ENCODE data around the gene CACNA1F.

The CACNA1F gene

GRCh38 chrX:49230500-49231232 is 2.5 kb downstream of the CACNA1F start:
- H3K4me3 ChIP-seq (ENCODE audit: insufficient read length, low read depth), result peak overlapping the region; percentile 54
- H3K4me1 ChIP-seq (ENCODE audit: insufficient read depth, insufficient read length), result peaks cover 2% of the 10 kb centered on the region
- TF ChIP-seq ZNF274 (IDR thresholded peaks at IDR 0.05; ENCODE audit: low read depth, low read length), result no peak
- TF ChIP-seq SUZ12 (IDR thresholded peaks at IDR 0.05; ENCODE audit: extremely low read depth, insufficient read depth, insufficient read length), result no peak
- TF ChIP-seq YY1 (IDR thresholded peaks at IDR 0.05; ENCODE audit: insufficient read depth, insufficient read length), result no peak
- peak; percentile 40 for DNase-seq (ENCODE audit: low read depth, low spot score)
- H3K9ac ChIP-seq (ENCODE audit: insufficient read length, low read depth), result peak overlapping the region; percentile 81
- no peaks in the 10 kb centered on the region for H3K36me3 ChIP-seq (ENCODE audit: insufficient read depth, insufficient read length, low read length)
- H3K27me3 ChIP-seq (ENCODE audit: insufficient read depth, insufficient read length), result no peaks in the 10 kb centered on the region
- H3K9me3 ChIP-seq (ENCODE audit: insufficient read depth, low read length), result no peaks in the 10 kb centered on the region

- Histone ChIP-seq H3K9me3 (ENCODE audit: insufficient read depth, low read length) (no peaks in the 10 kb centered on the region), H3K9ac (ENCODE audit: insufficient read length, low read depth) (no peak overlapping the region), H3K36me3 (ENCODE audit: insufficient read depth, insufficient read length, low read length) (no peaks in the 10 kb centered on the region), H3K4me1 (ENCODE audit: insufficient read depth, insufficient read length) (peaks cover 2% of the 10 kb centered on the region), H3K27me3 (ENCODE audit: insufficient read depth, insufficient read length) (no peaks in the 10 kb centered on the region), H3K4me3 (ENCODE audit: insufficient read length, low read depth) (no peak overlapping the region)
- TF ChIP-seq SUZ12 (IDR thresholded peaks at IDR 0.05; ENCODE audit: extremely low read depth, insufficient read depth, insufficient read length) (no peak), YY1 (IDR thresholded peaks at IDR 0.05; ENCODE audit: insufficient read depth, insufficient read length) (no peak), ZNF274 (IDR thresholded peaks at IDR 0.05; ENCODE audit: low read depth, low read length) (no peak)
- no peak for DNase-seq (ENCODE audit: low read depth, low spot score)
These were observed 5.0 kb downstream of the CACNA1F start for GRCh38 chrX:49228185-49228584.

- TF ChIP-seq YY1 (IDR thresholded peaks at IDR 0.05; ENCODE audit: insufficient read depth, insufficient read length), result no peak
- no peak for TF ChIP-seq SUZ12 (IDR thresholded peaks at IDR 0.05; ENCODE audit: extremely low read depth, insufficient read depth, insufficient read length)
- Histone ChIP-seq H3K9ac (ENCODE audit: insufficient read length, low read depth) (no peak overlapping the region), H3K9me3 (ENCODE audit: insufficient read depth, low read length) (no peaks in the 10 kb centered on the region), H3K27me3 (ENCODE audit: insufficient read depth, insufficient read length) (no peaks in the 10 kb centered on the region), H3K4me1 (ENCODE audit: insufficient read depth, insufficient read length) (peaks cover 2% of the 10 kb centered on the region), H3K36me3 (ENCODE audit: insufficient read depth, insufficient read length, low read length) (no peaks in the 10 kb centered on the region), H3K4me3 (ENCODE audit: insufficient read length, low read depth) (no peak overlapping the region)
- DNase-seq (ENCODE audit: low read depth, low spot score), result no peak
These were observed 5.4 kb downstream of the CACNA1F start for GRCh38 chrX:49227726-49228125.

- no peaks in the 10 kb centered on the region for H3K27me3 ChIP-seq (ENCODE audit: insufficient read depth, insufficient read length)
- peaks cover 2% of the 10 kb centered on the region for H3K4me1 ChIP-seq (ENCODE audit: insufficient read depth, insufficient read length)
- H3K9me3 ChIP-seq (ENCODE audit: insufficient read depth, low read length), result no peaks in the 10 kb centered on the region
- no peaks in the 10 kb centered on the region for H3K36me3 ChIP-seq (ENCODE audit: insufficient read depth, insufficient read length, low read length)
- no peak overlapping the region for H3K9ac ChIP-seq (ENCODE audit: insufficient read length, low read depth)
- no peak overlapping the region for H3K4me3 ChIP-seq (ENCODE audit: insufficient read length, low read depth)
- TF ChIP-seq ZNF274 (IDR thresholded peaks at IDR 0.05; ENCODE audit: low read depth, low read length) (no peak), SUZ12 (IDR thresholded peaks at IDR 0.05; ENCODE audit: extremely low read depth, insufficient read depth, insufficient read length) (no peak), YY1 (IDR thresholded peaks at IDR 0.05; ENCODE audit: insufficient read depth, insufficient read length) (no peak)
- no peak for DNase-seq (ENCODE audit: low read depth, low spot score)
These were observed 6.2 kb downstream of the CACNA1F start for GRCh38 chrX:49226946-49227345.

- DNase-seq (ENCODE audit: low read depth, low spot score), result no peak
- Histone ChIP-seq H3K4me3 (ENCODE audit: insufficient read length, low read depth) (no peak overlapping the region), H3K36me3 (ENCODE audit: insufficient read depth, insufficient read length, low read length) (no peaks in the 10 kb centered on the region), H3K27me3 (ENCODE audit: insufficient read depth, insufficient read length) (no peaks in the 10 kb centered on the region), H3K4me1 (ENCODE audit: insufficient read depth, insufficient read length) (peaks cover 4% of the 10 kb centered on the region), H3K9ac (ENCODE audit: insufficient read length, low read depth) (no peak overlapping the region), H3K9me3 (ENCODE audit: insufficient read depth, low read length) (no peaks in the 10 kb centered on the region)
- TF ChIP-seq YY1 (IDR thresholded peaks at IDR 0.05; ENCODE audit: insufficient read depth, insufficient read length), result no peak
- TF ChIP-seq ZNF274 (IDR thresholded peaks at IDR 0.05; ENCODE audit: low read depth, low read length), result no peak
- no peak for TF ChIP-seq SUZ12 (IDR thresholded peaks at IDR 0.05; ENCODE audit: extremely low read depth, insufficient read depth, insufficient read length)
These were observed 7.3 kb downstream of the CACNA1F start for GRCh38 chrX:49225858-49226257.

GRCh38 chrX:49221868-49222267 is 11.3 kb downstream of the CACNA1F start:
- Histone ChIP-seq H3K27me3 (ENCODE audit: insufficient read depth, insufficient read length) (no peaks in the 10 kb centered on the region), H3K9ac (ENCODE audit: insufficient read length, low read depth) (no peak overlapping the region), H3K4me3 (ENCODE audit: insufficient read length, low read depth) (no peak overlapping the region), H3K4me1 (ENCODE audit: insufficient read depth, insufficient read length) (peaks cover 4% of the 10 kb centered on the region), H3K36me3 (ENCODE audit: insufficient read depth, insufficient read length, low read length) (no peaks in the 10 kb centered on the region), H3K9me3 (ENCODE audit: insufficient read depth, low read length) (no peaks in the 10 kb centered on the region)
- TF ChIP-seq ZNF274 (IDR thresholded peaks at IDR 0.05; ENCODE audit: low read depth, low read length) (no peak), YY1 (IDR thresholded peaks at IDR 0.05; ENCODE audit: insufficient read depth, insufficient read length) (no peak), SUZ12 (IDR thresholded peaks at IDR 0.05; ENCODE audit: extremely low read depth, insufficient read depth, insufficient read length) (no peak)
- DNase-seq (ENCODE audit: low read depth, low spot score), result no peak

GRCh38 chrX:49220100-49220499 is 13.0 kb downstream of the CACNA1F start:
- DNase-seq (ENCODE audit: low read depth, low spot score), result no peak
- TF ChIP-seq ZNF274 (IDR thresholded peaks at IDR 0.05; ENCODE audit: low read depth, low read length) (no peak), SUZ12 (IDR thresholded peaks at IDR 0.05; ENCODE audit: extremely low read depth, insufficient read depth, insufficient read length) (no peak), YY1 (IDR thresholded peaks at IDR 0.05; ENCODE audit: insufficient read depth, insufficient read length) (no peak)
- Histone ChIP-seq H3K4me1 (ENCODE audit: insufficient read depth, insufficient read length) (peaks cover 2% of the 10 kb centered on the region), H3K9ac (ENCODE audit: insufficient read length, low read depth) (no peak overlapping the region), H3K9me3 (ENCODE audit: insufficient read depth, low read length) (no peaks in the 10 kb centered on the region), H3K36me3 (ENCODE audit: insufficient read depth, insufficient read length, low read length) (no peaks in the 10 kb centered on the region), H3K4me3 (ENCODE audit: insufficient read length, low read depth) (no peak overlapping the region), H3K27me3 (ENCODE audit: insufficient read depth, insufficient read length) (no peaks in the 10 kb centered on the region)

All from NT2/D1 (cell line).